Neural cell (in vitro differentiated cells): ENCODE data around the gene CMC1. TPM values are rescaled to one million over a fixed set of nuclear protein-coding genes. Genes with fewer than 3 reads are reported as not detected.

Experiments used
- H2AFZ ChIP-seq: fragments of 200-600, 300-800 bp; sonication (generic), shearing (Covaris generic); 2 replicates; pipeline ENCODE4 v1.6.0; 2014; ENCODE audit warnings: low read depth, mild to moderate bottlenecking, antibody characterized with exemption, low read length, moderate library complexity
- H3F3A ChIP-seq: fragments of 200-600 bp; shearing (Covaris generic); 2 replicates; pipeline ENCODE4 v1.6.1; 2016; ENCODE audit warnings: mild to moderate bottlenecking, moderate library complexity, mixed read lengths, antibody characterized with exemption, low read length; ENCODE audit not compliant: insufficient read depth, poor library complexity, severe bottlenecking
- H3K27ac ChIP-seq: fragments of 200-600, 300-800 bp; sonication (generic), shearing (Covaris generic); 2 replicates; pipeline ENCODE4 v1.5.1; 2014; ENCODE audit warnings: mild to moderate bottlenecking, low read length, moderate library complexity
- H3K27me3 ChIP-seq: fragments of 300-800, 200-600 bp; sonication (generic), shearing (Covaris generic); 2 replicates; pipeline ENCODE4 v1.6.0; 2014; ENCODE audit warnings: mild to moderate bottlenecking, low read depth, low read length, moderate library complexity; ENCODE audit not compliant: insufficient read depth
- H3K36me3 ChIP-seq: fragments of 300-800, 200-600 bp; sonication (generic), shearing (Covaris generic); 2 replicates; pipeline ENCODE4 v1.5.1; 2014; ENCODE audit warnings: mild to moderate bottlenecking, antibody characterized with exemption, low read length, moderate library complexity; ENCODE audit not compliant: insufficient read depth
- H3K4me2 ChIP-seq: fragments of 300-800, 200-600 bp; sonication (generic), shearing (Covaris generic); 2 replicates; pipeline ENCODE4 v1.6.0; 2014; ENCODE audit warnings: mild to moderate bottlenecking, low read length
- H3K4me3 ChIP-seq: fragments of 300-800, 200-600 bp; sonication (generic), shearing (Covaris generic); 2 replicates; pipeline ENCODE4 v1.5.1; 2014; ENCODE audit warnings: mild to moderate bottlenecking, low read length, moderate library complexity
- H3K79me2 ChIP-seq: fragments of 200-600 bp; shearing (Covaris generic); replicated peaks from 2 replicates; pipeline ENCODE4 v1.6.0; 2014; ENCODE audit warnings: mild to moderate bottlenecking, low read length, moderate library complexity; ENCODE audit not compliant: insufficient read depth
- H3K9ac ChIP-seq: fragments of 300-800, 200-600 bp; sonication (generic), shearing (Covaris generic); 2 replicates; pipeline ENCODE4 v1.6.1; 2016; ENCODE audit warnings: mild to moderate bottlenecking, low read length, mixed read lengths
- H3K9me2 ChIP-seq: fragments of 200-600 bp; shearing (Covaris generic); 2 replicates; pipeline ENCODE4 v1.6.1; 2016; ENCODE audit warnings: mild to moderate bottlenecking, low read length, mixed read lengths; ENCODE audit not compliant: insufficient read depth
- H3K9me3 ChIP-seq: fragments of 200-600, 300-800 bp; sonication (generic), shearing (Covaris generic); 2 replicates; pipeline ENCODE4 v1.6.1; 2016; ENCODE audit warnings: mild to moderate bottlenecking, mixed run types, low read length, moderate library complexity, mixed read lengths
- H4K20me1 ChIP-seq: fragments of 200-600 bp; shearing (Covaris generic); 2 replicates; pipeline ENCODE4 v1.6.1; 2016; ENCODE audit warnings: mild to moderate bottlenecking, mixed run types; ENCODE audit not compliant: insufficient read depth
- CTCF ChIP-seq: fragments of 450-650 bp; IDR thresholded peaks from 2 replicates; pipeline ENCODE4 v1.5.1; 2014; ENCODE audit warnings: antibody characterized with exemption, mild to moderate bottlenecking, moderate library complexity; ENCODE audit not compliant: poor library complexity, severe bottlenecking
- EP300 ChIP-seq: fragments of 450-650 bp; conservative IDR thresholded peaks from 2 replicates; pipeline ENCODE4 v1.6.1; 2014; ENCODE audit warnings: antibody characterized with exemption, mild to moderate bottlenecking, moderate library complexity; ENCODE audit not compliant: poor library complexity, severe bottlenecking
- EZH2 ChIP-seq: fragments of 200-600, 300-800 bp; shearing (Covaris generic), sonication (generic); IDR thresholded peaks from 2 replicates; pipeline ENCODE4 v1.6.1; 2014; ENCODE audit warnings: antibody characterized with exemption, low read length, borderline replicate concordance, mild to moderate bottlenecking; ENCODE audit not compliant: insufficient read depth, poor library complexity, severe bottlenecking
- MXI1 ChIP-seq: fragments of 450-650 bp; conservative IDR thresholded peaks from 2 replicates; pipeline ENCODE4 v1.6.1; 2014; ENCODE audit warnings: antibody characterized with exemption, mild to moderate bottlenecking; ENCODE audit not compliant: poor library complexity, severe bottlenecking
- POLR2AphosphoS5 ChIP-seq: IDR thresholded peaks from 2 replicates; pipeline ENCODE4 v1.6.1; 2012
- RAD21 ChIP-seq: fragments of 450-650 bp; conservative IDR thresholded peaks from 2 replicates; pipeline ENCODE4 v1.6.1; 2014; ENCODE audit warnings: antibody characterized with exemption, mild to moderate bottlenecking, moderate library complexity
- SMC3 ChIP-seq: fragments of 450-650 bp; conservative IDR thresholded peaks from 2 replicates; pipeline ENCODE4 v1.6.1; 2014; ENCODE audit warnings: antibody characterized with exemption, mild to moderate bottlenecking, moderate library complexity; ENCODE audit not compliant: poor library complexity
- TAF1 ChIP-seq: IDR thresholded peaks from 2 replicates; pipeline ENCODE4 v1.6.1; 2012; ENCODE audit warnings: low read depth
- polyA plus RNA-seq: library from polyadenylated mRNA; depleted of rRNA; stranded (reverse); fragments of >200 nt; gene quantifications from 2 replicates; pipeline ENCODE4 v1.2.3, GENCODE V29; 2014
- TF ChIP-seq, protein P1 (sequence below): IDR thresholded peaks from 2 replicates; pipeline ENCODE4 v1.6.1; 2012; ENCODE audit warnings: borderline replicate concordance

CMC1 gene
- polyA plus RNA-seq, 1 donor from 2014 or later = 8.7 TPM

DNA sequence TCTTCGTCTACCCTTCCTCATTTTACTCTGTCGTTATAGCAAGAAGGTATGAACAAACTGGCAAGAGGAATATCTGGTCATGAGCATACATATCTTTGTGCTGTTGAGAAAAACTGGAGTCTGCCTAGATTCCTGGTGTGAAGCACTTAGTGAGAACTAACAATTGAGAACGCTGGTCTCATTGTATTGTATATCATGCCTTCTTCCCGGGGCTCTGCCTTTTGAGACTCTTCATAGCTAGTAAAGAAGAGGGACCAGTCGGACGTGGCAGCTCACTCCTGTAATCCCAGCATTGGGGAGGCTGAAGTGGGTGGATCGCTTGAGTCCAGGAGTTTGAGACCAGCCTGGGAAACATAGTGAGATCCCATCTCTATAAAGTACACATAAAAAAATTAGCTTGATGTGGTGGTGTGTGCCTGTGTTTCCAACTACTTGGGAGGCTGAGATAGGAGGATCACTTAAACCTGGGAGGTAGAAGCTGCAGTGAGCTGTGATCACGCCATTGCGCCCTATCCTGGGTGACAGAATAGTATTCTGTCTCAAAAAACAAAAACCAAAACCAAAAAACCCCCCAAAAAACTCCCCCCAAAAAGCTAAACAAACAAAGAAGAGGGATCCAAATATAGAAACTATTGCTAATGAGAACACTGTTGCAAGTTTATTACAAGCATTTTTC is 11.8 kb downstream of the CMC1 start:
- TF ChIP-seq, protein P1, sequence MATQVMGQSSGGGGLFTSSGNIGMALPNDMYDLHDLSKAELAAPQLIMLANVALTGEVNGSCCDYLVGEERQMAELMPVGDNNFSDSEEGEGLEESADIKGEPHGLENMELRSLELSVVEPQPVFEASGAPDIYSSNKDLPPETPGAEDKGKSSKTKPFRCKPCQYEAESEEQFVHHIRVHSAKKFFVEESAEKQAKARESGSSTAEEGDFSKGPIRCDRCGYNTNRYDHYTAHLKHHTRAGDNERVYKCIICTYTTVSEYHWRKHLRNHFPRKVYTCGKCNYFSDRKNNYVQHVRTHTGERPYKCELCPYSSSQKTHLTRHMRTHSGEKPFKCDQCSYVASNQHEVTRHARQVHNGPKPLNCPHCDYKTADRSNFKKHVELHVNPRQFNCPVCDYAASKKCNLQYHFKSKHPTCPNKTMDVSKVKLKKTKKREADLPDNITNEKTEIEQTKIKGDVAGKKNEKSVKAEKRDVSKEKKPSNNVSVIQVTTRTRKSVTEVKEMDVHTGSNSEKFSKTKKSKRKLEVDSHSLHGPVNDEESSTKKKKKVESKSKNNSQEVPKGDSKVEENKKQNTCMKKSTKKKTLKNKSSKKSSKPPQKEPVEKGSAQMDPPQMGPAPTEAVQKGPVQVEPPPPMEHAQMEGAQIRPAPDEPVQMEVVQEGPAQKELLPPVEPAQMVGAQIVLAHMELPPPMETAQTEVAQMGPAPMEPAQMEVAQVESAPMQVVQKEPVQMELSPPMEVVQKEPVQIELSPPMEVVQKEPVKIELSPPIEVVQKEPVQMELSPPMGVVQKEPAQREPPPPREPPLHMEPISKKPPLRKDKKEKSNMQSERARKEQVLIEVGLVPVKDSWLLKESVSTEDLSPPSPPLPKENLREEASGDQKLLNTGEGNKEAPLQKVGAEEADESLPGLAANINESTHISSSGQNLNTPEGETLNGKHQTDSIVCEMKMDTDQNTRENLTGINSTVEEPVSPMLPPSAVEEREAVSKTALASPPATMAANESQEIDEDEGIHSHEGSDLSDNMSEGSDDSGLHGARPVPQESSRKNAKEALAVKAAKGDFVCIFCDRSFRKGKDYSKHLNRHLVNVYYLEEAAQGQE = no peak
- TF ChIP-seq EZH2 (no peak), MXI1 (no peak), RAD21 (no peak), SMC3 (no peak)
- Histone ChIP-seq H3K4me2 (no peak overlapping the region), H3K9me2 (no peaks in the 10 kb centered on the region), H3K9ac (no peak overlapping the region), H3K27me3 (no peaks in the 10 kb centered on the region), H3K9me3 (no peaks in the 10 kb centered on the region), H3F3A (no peaks in the 10 kb centered on the region), H3K79me2 (no peaks in the 10 kb centered on the region), H3K36me3 (no peaks in the 10 kb centered on the region), H3K4me3 (no peak overlapping the region), H2AFZ (no peak overlapping the region), H3K27ac (no peak overlapping the region), H4K20me1 (no peaks in the 10 kb centered on the region)

GRCh38 chr3:28262001-28262400 is 20.6 kb downstream of the CMC1 start:
- no peaks in the 10 kb centered on the region for H3F3A ChIP-seq
- H3K36me3 ChIP-seq = peaks cover 9% of the 10 kb centered on the region
- no peaks in the 10 kb centered on the region for H3K79me2 ChIP-seq
- no peak overlapping the region for H3K27ac ChIP-seq
- H3K27me3 ChIP-seq = no peaks in the 10 kb centered on the region
- H3K9me3 ChIP-seq = no peaks in the 10 kb centered on the region
- no peak overlapping the region for H2AFZ ChIP-seq
- no peak for TF ChIP-seq CTCF
- no peak for TF ChIP-seq MXI1
- no peak for TF ChIP-seq POLR2AphosphoS5
- no peak for TF ChIP-seq TAF1
- TF ChIP-seq, protein P1 = no peak
- no peak for TF ChIP-seq SMC3
- no peak for TF ChIP-seq EP300
- no peak for TF ChIP-seq RAD21
- no peak for TF ChIP-seq EZH2
- no peaks in the 10 kb centered on the region for H4K20me1 ChIP-seq
- no peak overlapping the region for H3K4me3 ChIP-seq
- H3K4me2 ChIP-seq = no peak overlapping the region
- no peaks in the 10 kb centered on the region for H3K9me2 ChIP-seq
- H3K9ac ChIP-seq = no peak overlapping the region
